Sigmoid colon (tissue), 4 donors: ENCODE data around the gene DOK6.

Experiments
- CTCF ChIP-seq, 4 experiments: fragments of 450-650 bp in 3 of 4; fragments of 200-600 bp in 1 of 4; IDR thresholded peaks; one replicate each; pipeline ENCODE4 v1.5.1; 2016 to 2019; ENCODE audit warnings: antibody characterized with exemption in 4 of 4, mild to moderate bottlenecking in 3 of 4, moderate library complexity in 2 of 4
- POLR2AphosphoS5 ChIP-seq, 4 donors: sonication (generic); formaldehyde crosslinking; IDR thresholded peaks; one replicate each; pipeline ENCODE4 v1.6.1; 2017; ENCODE audit warnings: antibody characterized with exemption in 4 of 4

DNA sequence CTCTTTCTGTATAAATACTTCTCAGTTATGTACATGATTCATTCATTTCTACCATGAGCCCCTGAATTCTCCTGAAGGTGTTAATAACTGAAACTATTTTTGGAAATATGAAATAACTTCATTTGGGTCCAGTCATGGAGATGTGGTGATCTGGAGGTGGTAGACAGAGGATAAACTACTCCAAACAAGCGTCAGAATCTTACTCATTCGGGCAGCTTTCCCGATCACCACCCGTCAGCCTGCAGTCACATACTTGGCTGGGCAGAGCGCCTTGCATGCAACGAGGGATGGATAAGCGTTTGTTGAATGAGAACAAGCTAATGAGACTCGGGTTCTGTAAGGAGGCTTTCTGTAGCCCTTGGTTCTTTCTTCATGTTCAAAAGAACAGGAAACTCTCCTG, 324.3 kb downstream of the DOK6 start:
- TF ChIP-seq CTCF (IDR thresholded peaks at IDR 0.05) (no peak), POLR2AphosphoS5 (IDR thresholded peaks at IDR 0.05) (no peak)
